H1 (cell line): ENCODE measurements around the gene NID1. TPM values are rescaled to one million over a fixed set of nuclear protein-coding genes. Genes with fewer than 3 reads are reported as not detected.

ENCODE experiments used
- CTCF ChIA-PET: fragments of 300-600 bp; sonication (Branson Sonifier 250); formaldehyde crosslinking; loops from one replicate; lab custom pipeline; 2021; ENCODE audit not compliant: partially characterized antibody; lab: Charles Lee
- POLR2A ChIA-PET: fragments of 300-600 bp; sonication (Branson Sonifier 250); formaldehyde crosslinking; loops from one replicate; lab custom pipeline; 2021; ENCODE audit warnings: inconsistent platforms; ENCODE audit not compliant: partially characterized antibody; lab: Charles Lee
- DNase-seq, 2 experiments: peaks; one replicate each; pipeline versions ENCODE4 v3.0.0 to v3.0.0-alpha.2; 2010 to 2022; ENCODE audit warnings: low spot score in 2 of 2, low read depth in 1 of 2, mixed read lengths in 1 of 2
- FAIRE-seq: peaks from 2 replicates; lab custom pipeline; 2011; peaks lifted over from hg19 to GRCh38; lab: Jason Lieb, UNC
- H2AFZ ChIP-seq: 2 replicates; pipeline ENCODE4 v1.8.1; 2012; ENCODE audit warnings: low read length, inconsistent platforms
- H2AK5ac ChIP-seq: 2 replicates; pipeline ENCODE4 v1.6.1; 2013; ENCODE audit warnings: low read depth, low read length
- H2BK120ac ChIP-seq: replicated peaks from 2 replicates; pipeline ENCODE3; 2013; ENCODE audit warnings: low read depth, low read length, inconsistent platforms
- H2BK12ac ChIP-seq: 2 replicates; pipeline ENCODE4 v1.6.1; 2013; ENCODE audit warnings: low read depth, low read length
- H2BK15ac ChIP-seq: 2 replicates; pipeline ENCODE4 v1.6.1; 2013; ENCODE audit warnings: low read length
- H2BK20ac ChIP-seq: 2 replicates; pipeline ENCODE4 v1.6.1; 2013; ENCODE audit warnings: low read length
- H2BK5ac ChIP-seq: 2 replicates; pipeline ENCODE4 v1.6.1; 2013; ENCODE audit warnings: low read depth, low read length
- H3K14ac ChIP-seq: 2 replicates; pipeline ENCODE4 v1.6.1; 2013; ENCODE audit warnings: inconsistent platforms; ENCODE audit not compliant: insufficient read length
- H3K18ac ChIP-seq: 2 replicates; pipeline ENCODE4 v1.6.1; 2013; ENCODE audit warnings: low read length; ENCODE audit errors: extremely low read depth
- H3K23ac ChIP-seq: 2 replicates; pipeline ENCODE4 v1.6.1; 2013; ENCODE audit warnings: inconsistent platforms; ENCODE audit not compliant: insufficient read length
- H3K23me2 ChIP-seq: 2 replicates; pipeline ENCODE4 v1.6.1; 2013; ENCODE audit warnings: low read depth, low read length
- H3K27ac ChIP-seq: 2 replicates; pipeline ENCODE4 v1.6.1; 2011; ENCODE audit warnings: low read depth, low read length, inconsistent platforms
- H3K27me3 ChIP-seq, 4 experiments: replicated peaks in 1 of 4; 1 replicate in 1 of 4; 2 replicates in 3 of 4; pipeline versions ENCODE4 v1.6.1 to v1.8.1; 2011 to 2013; ENCODE audit warnings: low read length in 3 of 4, mild to moderate bottlenecking in 3 of 4, inconsistent platforms in 2 of 4, mixed read lengths in 2 of 4, moderate library complexity in 1 of 4; ENCODE audit not compliant: control insufficient read depth in 3 of 4, insufficient read depth in 3 of 4; ENCODE audit errors: extremely low read depth in 1 of 4
- H3K36me3 ChIP-seq, 4 experiments: 2 replicates each; pipeline versions ENCODE4 v1.6.1 to v1.8.1; 2011 to 2013; ENCODE audit warnings: mild to moderate bottlenecking in 4 of 4, low read length in 3 of 4, moderate library complexity in 2 of 4, control low read depth in 1 of 4, inconsistent platforms in 1 of 4; ENCODE audit not compliant: insufficient read depth in 4 of 4, control insufficient read depth in 2 of 4
- H3K4ac ChIP-seq: replicated peaks from 2 replicates; pipeline ENCODE3; 2013; ENCODE audit warnings: low read length, low read depth, mixed read lengths, inconsistent platforms; ENCODE audit not compliant: insufficient read length
- H3K4me1 ChIP-seq, 4 experiments: replicated peaks in 1 of 4; 1 replicate in 1 of 4; 2 replicates in 3 of 4; pipeline versions ENCODE4 v1.6.1 to v1.8.1; 2011 to 2013; ENCODE audit warnings: low read length in 3 of 4, inconsistent platforms in 2 of 4, mixed read lengths in 1 of 4; ENCODE audit not compliant: insufficient read depth in 4 of 4, control insufficient read depth in 3 of 4
- H3K4me2 ChIP-seq, 2 experiments: 2 replicates each; pipeline versions ENCODE4 v1.6.1 to v1.8.1; 2011 to 2013; ENCODE audit warnings: low read depth in 2 of 2, low read length in 2 of 2, control low read depth in 1 of 2, inconsistent platforms in 1 of 2, mild to moderate bottlenecking in 1 of 2; ENCODE audit not compliant: insufficient read depth in 1 of 2
- H3K4me3 ChIP-seq, 4 experiments: fragments of 200-600, 300-600 bp in 1 of 4; sonication (generic), shearing (Covaris generic), sonication (Bioruptor Twin) in 1 of 4; 2 replicates each; pipeline versions ENCODE4 v1.5.1 to v1.8.1; 2011 to 2016; ENCODE audit warnings: low read length in 4 of 4, low read depth in 3 of 4, control low read depth in 2 of 4, inconsistent platforms in 2 of 4, mild to moderate bottlenecking in 2 of 4, mixed read lengths in 1 of 4, moderate library complexity in 1 of 4; ENCODE audit not compliant: insufficient read depth in 2 of 4; ENCODE audit errors: extremely low read depth in 1 of 4
- H3K56ac ChIP-seq: replicated peaks from 2 replicates; pipeline ENCODE3; 2013; ENCODE audit warnings: low read depth, mild to moderate bottlenecking, mixed read lengths, low read length, inconsistent platforms; ENCODE audit not compliant: insufficient read length
- H3K79me1 ChIP-seq: 2 replicates; pipeline ENCODE4 v1.6.1; 2013; ENCODE audit warnings: low read depth, low read length, control low read depth
- H3K79me2 ChIP-seq, 2 experiments: 2 replicates each; pipeline versions ENCODE4 v1.6.1 to v1.8.1; 2012 to 2013; ENCODE audit warnings: low read length in 2 of 2, mild to moderate bottlenecking in 2 of 2, inconsistent platforms in 1 of 2; ENCODE audit not compliant: insufficient read depth in 2 of 2, control insufficient read depth in 1 of 2
- H3K9ac ChIP-seq, 4 experiments: replicated peaks in 1 of 4; 1 replicate in 1 of 4; 2 replicates in 3 of 4; pipeline versions ENCODE4 v1.6.1 to v1.8.1; 2011 to 2013; ENCODE audit warnings: low read depth in 3 of 4, low read length in 3 of 4, control low read depth in 2 of 4, mild to moderate bottlenecking in 2 of 4, moderate library complexity in 2 of 4, inconsistent platforms in 1 of 4; ENCODE audit errors: extremely low read depth in 1 of 4
- H3K9me3 ChIP-seq, 2 experiments: 2 replicates each; pipeline versions ENCODE4 v1.6.1 to v1.8.1; 2012 to 2013; ENCODE audit warnings: mild to moderate bottlenecking in 2 of 2, moderate library complexity in 2 of 2, control low read depth in 1 of 2, inconsistent platforms in 1 of 2, low read depth in 1 of 2, low read length in 1 of 2, mixed read lengths in 1 of 2; ENCODE audit not compliant: insufficient read depth in 2 of 2
- H4K20me1 ChIP-seq, 2 experiments: replicated peaks in 1 of 2; 2 replicates each; pipeline versions ENCODE3 to v1.8.1; 2011 to 2013; ENCODE audit warnings: inconsistent platforms in 2 of 2, low read length in 2 of 2, mild to moderate bottlenecking in 1 of 2; ENCODE audit not compliant: insufficient read depth in 2 of 2, control insufficient read depth in 1 of 2
- H4K5ac ChIP-seq: 2 replicates; pipeline ENCODE4 v1.6.1; 2013; ENCODE audit warnings: low read length, low read depth, mixed read lengths, inconsistent platforms; ENCODE audit not compliant: insufficient read length
- H4K8ac ChIP-seq: 2 replicates; pipeline ENCODE4 v1.8.0; 2013; ENCODE audit warnings: mild to moderate bottlenecking, moderate library complexity, low read length, inconsistent platforms; ENCODE audit not compliant: insufficient read depth; ENCODE audit errors: extremely low read depth
- H4K91ac ChIP-seq: replicated peaks from 2 replicates; pipeline ENCODE3; 2013; ENCODE audit warnings: low read length, mixed read lengths, inconsistent platforms; ENCODE audit not compliant: insufficient read length
- ASH2L ChIP-seq: fragments of 200-600, 300-600 bp; sonication (generic); IDR thresholded peaks from one replicate; pipeline ENCODE4 v1.7.1; 2017; ENCODE audit warnings: low read length
- CBX5 ChIP-seq: fragments of 300-800, 300-1000 bp; sonication (generic); IDR thresholded peaks from 2 replicates; pipeline ENCODE4 v1.7.1; 2016; ENCODE audit warnings: antibody characterized with exemption, low read length, low read depth
- CHD2 ChIP-seq: IDR thresholded peaks from 2 replicates; pipeline ENCODE4 v1.6.1; 2012; ENCODE audit warnings: low read length, improper control_type of control experiment
- CTBP2 ChIP-seq: IDR thresholded peaks from 2 replicates; pipeline ENCODE4 v1.7.0; 2011; ENCODE audit warnings: borderline replicate concordance, mild to moderate bottlenecking, moderate library complexity, mixed read lengths, low read length; ENCODE audit not compliant: insufficient read depth, insufficient read length
- EZH2 ChIP-seq: fragments of 200-600 bp; sonication (generic); IDR thresholded peaks from 2 replicates; pipeline ENCODE4 v1.7.1; 2012; ENCODE audit warnings: low read depth, mild to moderate bottlenecking, moderate library complexity, low read length, inconsistent platforms; ENCODE audit not compliant: severe bottlenecking
- GTF2F1 ChIP-seq: IDR thresholded peaks from 2 replicates; pipeline ENCODE4 v1.6.1; 2012; ENCODE audit warnings: low read depth, low read length, improper control_type of control experiment, borderline replicate concordance
- HDAC2 ChIP-seq, 2 experiments: fragments of 300-600 bp in 1 of 2; sonication (generic) in 1 of 2; IDR thresholded peaks; 2 replicates each; pipeline ENCODE4 v1.6.1; 2011 to 2012; ENCODE audit warnings: low read depth in 2 of 2, low read length in 2 of 2, mild to moderate bottlenecking in 2 of 2, moderate library complexity in 2 of 2, borderline replicate concordance in 1 of 2, inconsistent platforms in 1 of 2
- KDM4A ChIP-seq: IDR thresholded peaks from one replicate; pipeline ENCODE4 v1.7.1; 2012; ENCODE audit warnings: low read depth, mild to moderate bottlenecking, moderate library complexity, low read length, inconsistent platforms; ENCODE audit not compliant: severe bottlenecking
- NANOG ChIP-seq: IDR thresholded peaks from 2 replicates; pipeline ENCODE4 v1.6.1; 2011; ENCODE audit warnings: low read length, low read depth, mild to moderate bottlenecking, inconsistent platforms; ENCODE audit not compliant: insufficient read depth, poor library complexity, severe bottlenecking
- POLR2AphosphoS5 ChIP-seq: IDR thresholded peaks from 2 replicates; pipeline ENCODE4 v1.6.1; 2011; ENCODE audit warnings: low read depth, low read length
- SIN3A ChIP-seq, 2 experiments: IDR thresholded peaks in 1 of 2; conservative IDR thresholded peaks in 1 of 2; 2 replicates each; pipeline ENCODE4 v1.6.1; 2011 to 2012; ENCODE audit warnings: low read length in 2 of 2, improper control_type of control experiment in 1 of 2, low read depth in 1 of 2, mild to moderate bottlenecking in 1 of 2
- SIRT6 ChIP-seq: IDR thresholded peaks from one replicate; pipeline ENCODE4 v1.7.1; 2012; ENCODE audit warnings: low read length, inconsistent platforms
- SUZ12 ChIP-seq: fragments of 200-600 bp; sonication (generic); IDR thresholded peaks from 2 replicates; pipeline ENCODE4 v1.6.1; 2012; ENCODE audit warnings: mild to moderate bottlenecking, inconsistent platforms, low read length, moderate library complexity, mixed read lengths
- WGBS, 2 experiments: shearing (Covaris generic) in 1 of 2; methylation state at CpG; one replicate each; pipeline versions ENCODE4 v1.1.6 to v1.1.7; 2013 to 2015; ENCODE audit warnings: low lambda C conversion rate in 2 of 2, mixed read lengths in 2 of 2, inconsistent platforms in 1 of 2, low coverage in 1 of 2, missing lambda C conversion rate in 1 of 2; ENCODE audit not compliant: insufficient replicate concordance in 2 of 2, insufficient coverage in 1 of 2, insufficient read length in 1 of 2; ENCODE audit errors: extremely low coverage in 1 of 2, missing lambda C conversion rate in 1 of 2; 5-methylcytosine and 5-hydroxymethylcytosine counted together
- polyA plus RNA-seq, 7 experiments: library from polyadenylated mRNA; depleted of rRNA in 3 of 7; stranded (reverse) in 5 of 7; unstranded in 2 of 7; fragments of >200 nt in 5 of 7; fragments of 200-250 nt in 2 of 7; gene quantifications; 1 replicate in 5 of 7; 2 replicates in 1 of 7; 4 replicates in 1 of 7; pipeline versions ENCODE4 v1.2.1 to v1.2.3, GENCODE V29; 2011 to 2013; ENCODE audit warnings: missing spikeins in 2 of 7, mixed read lengths in 2 of 7
- total RNA-seq: library from RNA; stranded (reverse); fragmentation: NEBNext Ultra II Directional; extraction: Animal tissue kit (Norgen Biotek cat#: 25700); gene quantifications from 2 replicates; pipeline ENCODE4 v1.2.1, GENCODE V29; 2021

The NID1 gene
- total and polyA plus RNA-seq, 2 of the 8 experiments (the other 6 are each of a cell fraction or from before 2014, with no cell fraction given): 20.9 to 25.4 TPM

DNA sequence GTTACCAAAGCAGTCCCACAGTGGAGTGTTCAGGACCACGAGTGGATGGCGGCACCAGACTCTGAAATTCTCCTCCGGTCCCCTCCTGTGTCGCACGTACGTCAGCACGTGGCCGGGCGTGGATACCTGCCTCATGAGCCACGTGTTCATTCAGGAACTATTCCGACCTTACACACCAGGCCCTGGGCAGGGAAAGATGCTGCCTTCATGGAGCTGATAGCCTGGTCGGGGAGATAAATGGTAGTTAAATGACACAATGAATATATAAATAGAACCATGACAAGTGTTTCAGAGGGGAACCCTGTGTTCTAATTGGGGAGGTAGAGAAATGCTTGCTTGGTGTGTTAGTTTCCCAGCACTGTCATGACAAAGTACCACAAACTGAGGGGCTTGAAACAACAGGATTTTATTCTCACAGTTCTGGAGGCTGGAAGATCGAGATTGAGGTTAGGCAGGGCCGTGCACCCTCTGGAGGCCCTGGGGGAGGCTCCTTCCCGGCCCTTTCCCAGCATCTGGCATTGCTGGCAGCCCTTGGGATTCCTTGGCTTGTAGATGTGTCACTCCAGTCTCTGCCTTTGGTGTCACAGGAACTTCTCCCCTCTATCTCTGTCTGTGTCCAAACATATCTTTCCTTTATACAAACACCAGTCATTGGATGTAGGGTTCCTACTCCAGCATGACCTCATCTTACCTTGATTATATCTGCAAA, 48.6 kb upstream of the NID1 start:
- no peak overlapping the region for H2BK12ac ChIP-seq
- ChIA-PET POLR2A (no interaction called here), CTCF (interaction anchor here (2.5 to 8.6 kb wide), 4 partner anchors 10 to 27 kb away, joined by 12 to 61 read pairs (median 20); no protein-coding TSS in a partner anchor)
- no peaks in the 10 kb centered on the region for H3K36me3 ChIP-seq
- no peak overlapping the region for H3K23ac ChIP-seq
- H2BK20ac ChIP-seq: no peak overlapping the region
- no peaks in the 10 kb centered on the region for H3K27me3 ChIP-seq
- H4K20me1 ChIP-seq: no peaks in the 10 kb centered on the region
- H3K4me1 ChIP-seq: no peaks in the 10 kb centered on the region
- H3K4me2 ChIP-seq: no peak overlapping the region
- H3K23me2 ChIP-seq: no peaks in the 10 kb centered on the region
- no peak for DNase-seq
- 88% methylated on average over 15 of the region's 15 CpGs; no CpG with 5 or more reads in 1 of the 2 experiments for WGBS, 2 experiments
- no peak overlapping the region for H2BK5ac ChIP-seq
- H2BK120ac ChIP-seq: no peak overlapping the region
- H3K56ac ChIP-seq: no peak overlapping the region
- H4K8ac ChIP-seq: no peak overlapping the region
- H3K9me3 ChIP-seq: no peaks in the 10 kb centered on the region
- no peak overlapping the region for H2AFZ ChIP-seq
- no peaks in the 10 kb centered on the region for H3K79me2 ChIP-seq
- H2BK15ac ChIP-seq: no peak overlapping the region
- no peak overlapping the region for H3K4ac ChIP-seq
- no peak overlapping the region for H3K9ac ChIP-seq
- no peak overlapping the region for H3K4me3 ChIP-seq
- H3K18ac ChIP-seq: no peak overlapping the region
- no peaks in the 10 kb centered on the region for H3K79me1 ChIP-seq
- no peak for FAIRE-seq
- no peak overlapping the region for H3K27ac ChIP-seq
- H4K5ac ChIP-seq: no peak overlapping the region
- H4K91ac ChIP-seq: no peak overlapping the region
- H2AK5ac ChIP-seq: no peak overlapping the region
- no peak overlapping the region for H3K14ac ChIP-seq
- TF ChIP-seq KDM4A (no peak), CTBP2 (no peak), NANOG (no peak), CHD2 (no peak), HDAC2 (IDR thresholded peaks at IDR 0.05; ENCODE audit: borderline replicate concordance in 1 of 2, low read depth in 2 of 2, low read length in 2 of 2) (no peak), SIRT6 (no peak), SIN3A (conservative IDR thresholded peaks at IDR 0.05 in 1 of 2, IDR thresholded peaks at IDR 0.05 in 1 of 2; ENCODE audit: low read depth in 1 of 2, low read length in 2 of 2) (no peak), ASH2L (no peak), POLR2AphosphoS5 (no peak), SUZ12 (no peak), EZH2 (no peak), GTF2F1 (no peak), CBX5 (no peak)
